ENCODE measurements around the gene TEX101.

GRCh38 chr19:43371909-43372308 is 42.8 kb upstream of the TEX101 start:
- no peak for TF ChIP-seq CTCF (IDR thresholded peaks at IDR 0.05)
- no peak for TF ChIP-seq POLR2AphosphoS5 (IDR thresholded peaks at IDR 0.05; ENCODE audit: low read depth, low read length)
- no peak for TF ChIP-seq SIN3A (IDR thresholded peaks at IDR 0.05; ENCODE audit: borderline replicate concordance, insufficient read depth, low read depth, low read length)

All from Panc1 (cell line).